Trophoblast cell (in vitro differentiated cells and primary cell): ENCODE measurements around the gene ZNF516.

Source experiments
- DNase-seq, 2 donors: peaks; one replicate each; pipeline ENCODE4 v3.0.0-alpha.2; 2016
- H2AFZ ChIP-seq: 2 replicates; pipeline ENCODE4 v1.6.1; 2013; ENCODE audit warnings: low read length, moderate library complexity, mild to moderate bottlenecking; ENCODE audit not compliant: insufficient read depth, poor library complexity
- H2AK5ac ChIP-seq: 2 replicates; pipeline ENCODE4 v1.6.1; 2013; ENCODE audit warnings: mild to moderate bottlenecking, low read length
- H2BK120ac ChIP-seq: 2 replicates; pipeline ENCODE4 v1.6.1; 2013; ENCODE audit warnings: low read length, mild to moderate bottlenecking, moderate library complexity; ENCODE audit not compliant: insufficient read depth, poor library complexity
- H2BK12ac ChIP-seq: 2 replicates; pipeline ENCODE4 v1.6.1; 2013; ENCODE audit warnings: mild to moderate bottlenecking, low read length, moderate library complexity
- H2BK5ac ChIP-seq: 2 replicates; pipeline ENCODE4 v1.6.1; 2013; ENCODE audit warnings: low read length, low read depth, moderate library complexity, mild to moderate bottlenecking; ENCODE audit not compliant: poor library complexity
- H3K14ac ChIP-seq: 2 replicates; pipeline ENCODE4 v1.6.1; 2013; ENCODE audit warnings: mild to moderate bottlenecking, low read length
- H3K18ac ChIP-seq: 2 replicates; pipeline ENCODE4 v1.6.1; 2013; ENCODE audit warnings: mild to moderate bottlenecking, low read length
- H3K23ac ChIP-seq: 2 replicates; pipeline ENCODE4 v1.6.1; 2013; ENCODE audit warnings: low read length
- H3K27ac ChIP-seq: 2 replicates; pipeline ENCODE4 v1.5.1; 2013; ENCODE audit warnings: low read depth, mild to moderate bottlenecking, inconsistent platforms, low read length, moderate library complexity
- H3K27me3 ChIP-seq: 2 replicates; pipeline ENCODE4 v1.6.1; 2013; ENCODE audit warnings: inconsistent platforms, mild to moderate bottlenecking, low read length, moderate library complexity; ENCODE audit not compliant: insufficient read depth
- H3K36me3 ChIP-seq, 2 experiments: 1 replicate in 1 of 2; 2 replicates in 1 of 2; pipeline ENCODE4 v1.6.1; 2013; ENCODE audit warnings: low read length in 2 of 2, mild to moderate bottlenecking in 2 of 2, moderate library complexity in 1 of 2; ENCODE audit not compliant: insufficient read depth in 2 of 2, control insufficient read depth in 1 of 2
- H3K4ac ChIP-seq: 2 replicates; pipeline ENCODE4 v1.6.1; 2013; ENCODE audit warnings: low read depth, mild to moderate bottlenecking, low read length, moderate library complexity
- H3K4me1 ChIP-seq, 2 experiments: 1 replicate in 1 of 2; 2 replicates in 1 of 2; pipeline ENCODE4 v1.6.1; 2013; ENCODE audit warnings: low read length in 2 of 2, mild to moderate bottlenecking in 2 of 2, moderate library complexity in 1 of 2; ENCODE audit not compliant: insufficient read depth in 2 of 2, control insufficient read depth in 1 of 2
- H3K4me2 ChIP-seq: 2 replicates; pipeline ENCODE4 v1.6.1; 2013; ENCODE audit warnings: inconsistent platforms, mild to moderate bottlenecking, low read length, moderate library complexity
- H3K4me3 ChIP-seq: 2 replicates; pipeline ENCODE4 v1.5.1; 2013; ENCODE audit warnings: mild to moderate bottlenecking, low read depth, low read length, inconsistent platforms
- H3K79me1 ChIP-seq: one replicate; pipeline ENCODE4 v1.6.1; 2013; ENCODE audit warnings: low read length
- H3K79me2 ChIP-seq: 2 replicates; pipeline ENCODE4 v1.6.1; 2013; ENCODE audit warnings: low read length, mild to moderate bottlenecking; ENCODE audit not compliant: control insufficient read depth, insufficient read depth, poor library complexity
- H3K9ac ChIP-seq: 2 replicates; pipeline ENCODE4 v1.6.1; 2013; ENCODE audit warnings: mild to moderate bottlenecking, low read length
- H3K9me3 ChIP-seq: 2 replicates; pipeline ENCODE4 v1.6.1; 2013; ENCODE audit warnings: low read depth, mild to moderate bottlenecking, control low read depth, inconsistent platforms, low read length; ENCODE audit not compliant: insufficient read depth
- H4K12ac ChIP-seq: 2 replicates; pipeline ENCODE4 v1.6.1; 2013; ENCODE audit warnings: low read depth, mild to moderate bottlenecking, low read length, moderate library complexity
- H4K8ac ChIP-seq: 2 replicates; pipeline ENCODE4 v1.6.1; 2013; ENCODE audit warnings: low read depth, mild to moderate bottlenecking, low read length, moderate library complexity
- H4K91ac ChIP-seq: one replicate; pipeline ENCODE4 v1.6.1; 2013; ENCODE audit warnings: low read depth, mild to moderate bottlenecking, low read length, moderate library complexity
- WGBS: extraction: QIAGEN DNeasy Blood & Tissue Kit; methylation state at CpG from one replicate; pipeline ENCODE4 v1.1.7; 2013; ENCODE audit warnings: missing lambda C conversion rate; ENCODE audit not compliant: insufficient read length, insufficient coverage; ENCODE audit errors: extremely low coverage; 5-methylcytosine and 5-hydroxymethylcytosine counted together

Gene ZNF516

GRCh38 chr18:76445275-76445674 is 49.8 kb downstream of the ZNF516 start:
- H3K18ac ChIP-seq: no peak overlapping the region
- no peak overlapping the region for H3K4ac ChIP-seq
- H3K9me3 ChIP-seq: no peaks in the 10 kb centered on the region
- WGBS: no CpG with 5 or more reads among the region's 3 CpGs
- H2BK12ac ChIP-seq: no peak overlapping the region
- no peaks in the 10 kb centered on the region for H3K27me3 ChIP-seq
- H3K4me1 ChIP-seq: no peaks in the 10 kb centered on the region
- H3K79me1 ChIP-seq: no peaks in the 10 kb centered on the region
- no peak overlapping the region for H4K12ac ChIP-seq
- H3K27ac ChIP-seq: no peak overlapping the region
- no peak overlapping the region for H2BK120ac ChIP-seq
- no peak overlapping the region for H4K8ac ChIP-seq
- H2BK5ac ChIP-seq: no peak overlapping the region
- H3K4me2 ChIP-seq: no peak overlapping the region
- no peak for DNase-seq
- H4K91ac ChIP-seq: no peak overlapping the region
- H2AK5ac ChIP-seq: no peak overlapping the region
- no peak overlapping the region for H3K23ac ChIP-seq
- no peak overlapping the region for H3K14ac ChIP-seq
- H3K4me3 ChIP-seq: no peak overlapping the region
- H3K79me2 ChIP-seq: no peaks in the 10 kb centered on the region
- peaks cover 24 to 26% of the 10 kb centered on the region in 2 experiments for H3K36me3 ChIP-seq
- H2AFZ ChIP-seq: no peak overlapping the region
- H3K9ac ChIP-seq: no peak overlapping the region

GRCh38 chr18:76444446-76445105 is 50.5 kb downstream of the ZNF516 start:
- no peak overlapping the region for H3K23ac ChIP-seq
- no peak overlapping the region for H2BK120ac ChIP-seq
- H3K4me2 ChIP-seq: no peak overlapping the region
- H3K27me3 ChIP-seq: no peaks in the 10 kb centered on the region
- no peak overlapping the region for H3K4ac ChIP-seq
- H3K27ac ChIP-seq: no peak overlapping the region
- no CpG with 5 or more reads among the region's 13 CpGs for WGBS
- H2AK5ac ChIP-seq: no peak overlapping the region
- H3K4me1 ChIP-seq: no peaks in the 10 kb centered on the region
- no peak overlapping the region for H3K14ac ChIP-seq
- H3K79me1 ChIP-seq: no peaks in the 10 kb centered on the region
- H3K9ac ChIP-seq: no peak overlapping the region
- no peak overlapping the region for H3K18ac ChIP-seq
- no peaks in the 10 kb centered on the region for H3K79me2 ChIP-seq
- no peak overlapping the region for H4K8ac ChIP-seq
- no peak overlapping the region for H2BK5ac ChIP-seq
- DNase-seq: no peak
- peaks cover 24 to 26% of the 10 kb centered on the region in 2 experiments for H3K36me3 ChIP-seq
- no peak overlapping the region for H4K91ac ChIP-seq
- no peak overlapping the region for H2BK12ac ChIP-seq
- H4K12ac ChIP-seq: no peak overlapping the region
- no peak overlapping the region for H2AFZ ChIP-seq
- H3K4me3 ChIP-seq: no peak overlapping the region
- H3K9me3 ChIP-seq: no peaks in the 10 kb centered on the region

- Histone ChIP-seq H3K9ac (no peak overlapping the region), H3K4me2 (no peak overlapping the region), H4K8ac (no peak overlapping the region), H3K4me1 (no peaks in the 10 kb centered on the region), H3K14ac (no peak overlapping the region), H2AFZ (no peak overlapping the region), H2BK5ac (no peak overlapping the region), H4K91ac (no peak overlapping the region), H3K23ac (no peak overlapping the region), H3K18ac (no peak overlapping the region), H3K4me3 (no peak overlapping the region), H3K79me2 (no peaks in the 10 kb centered on the region), H3K27me3 (no peaks in the 10 kb centered on the region), H2BK120ac (no peak overlapping the region), H2AK5ac (no peak overlapping the region), H3K4ac (no peak overlapping the region), H3K79me1 (no peaks in the 10 kb centered on the region), H3K9me3 (no peaks in the 10 kb centered on the region), H3K27ac (no peak overlapping the region), H2BK12ac (no peak overlapping the region), H4K12ac (no peak overlapping the region), H3K36me3 (peaks cover 24 to 26% of the 10 kb centered on the region in 2 experiments)
- DNase-seq: no peak
- no CpG with 5 or more reads among the region's 18 CpGs for WGBS
Observed at GRCh38 chr18:76443519-76444445, 51.3 kb downstream of the ZNF516 start.

- no peak overlapping the region for H2AFZ ChIP-seq
- H3K4ac ChIP-seq: no peak overlapping the region
- no peak overlapping the region for H3K27ac ChIP-seq
- DNase-seq: no peak
- no peak overlapping the region for H2BK120ac ChIP-seq
- H3K23ac ChIP-seq: no peak overlapping the region
- H3K9me3 ChIP-seq: no peaks in the 10 kb centered on the region
- H3K4me3 ChIP-seq: no peak overlapping the region
- H3K79me1 ChIP-seq: no peaks in the 10 kb centered on the region
- H2BK12ac ChIP-seq: no peak overlapping the region
- H3K36me3 ChIP-seq: peaks cover 24 to 26% of the 10 kb centered on the region in 2 experiments
- no peaks in the 10 kb centered on the region for H3K79me2 ChIP-seq
- no peak overlapping the region for H2BK5ac ChIP-seq
- no peak overlapping the region for H3K18ac ChIP-seq
- no peak overlapping the region for H3K14ac ChIP-seq
- H3K4me2 ChIP-seq: no peak overlapping the region
- no peak overlapping the region for H2AK5ac ChIP-seq
- no peaks in the 10 kb centered on the region for H3K4me1 ChIP-seq
- no peak overlapping the region for H3K9ac ChIP-seq
- no peak overlapping the region for H4K8ac ChIP-seq
- no peak overlapping the region for H4K91ac ChIP-seq
- H3K27me3 ChIP-seq: no peaks in the 10 kb centered on the region
- WGBS: no CpG with 5 or more reads among the region's 66 CpGs
- no peak overlapping the region for H4K12ac ChIP-seq
Observed at GRCh38 chr18:76442413-76443171, 52.5 kb downstream of the ZNF516 start.
